ENCODE measurements around the gene TWSG1. TPM values are rescaled to one million over a fixed set of nuclear protein-coding genes. Genes with fewer than 3 reads are reported as not detected.
A peak's percentile ranks its signal among the peaks of the same experiment; 100 is the strongest.
"Not testable (repeated sequence)": the region's sequence is repeated elsewhere in the genome, so short reads cannot be mapped to it uniquely, and the experiment has no call there.

Gene TWSG1
- polyA plus RNA-seq, 1 donor = 32.6 TPM

GRCh38 chr18:9335697-9336045, 1.1 kb downstream of the TWSG1 start:
- DNase-seq = no peak

- DNase-seq = no peak
These were observed 2.3 kb downstream of the TWSG1 start for GRCh38 chr18:9336827-9337226.

GRCh38 chr18:9337873-9338272, 3.3 kb downstream of the TWSG1 start:
- DNase-seq = no peak

GRCh38 chr18:9340472-9340871, 5.9 kb downstream of the TWSG1 start:
- no peak for DNase-seq

DNA sequence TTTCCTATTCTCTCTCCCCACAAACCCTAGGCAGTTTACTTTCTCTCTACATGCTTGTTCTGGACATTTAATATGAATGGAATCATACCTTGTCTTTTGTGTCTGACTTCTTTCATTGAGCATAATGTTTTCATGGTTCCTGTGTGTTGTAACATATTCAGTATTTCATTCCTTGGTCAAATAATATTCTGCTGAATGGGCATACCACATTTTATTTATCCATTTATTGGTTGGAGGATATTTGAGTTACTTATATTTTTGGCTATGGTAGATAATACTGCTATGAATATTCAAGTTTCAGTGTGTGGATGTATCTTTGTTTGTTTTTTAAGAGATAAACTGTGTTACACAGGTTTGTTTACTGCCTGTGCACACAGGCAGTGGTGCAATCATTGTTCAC, 9.0 kb downstream of the TWSG1 start:
- DNase-seq = no peak

DNA sequence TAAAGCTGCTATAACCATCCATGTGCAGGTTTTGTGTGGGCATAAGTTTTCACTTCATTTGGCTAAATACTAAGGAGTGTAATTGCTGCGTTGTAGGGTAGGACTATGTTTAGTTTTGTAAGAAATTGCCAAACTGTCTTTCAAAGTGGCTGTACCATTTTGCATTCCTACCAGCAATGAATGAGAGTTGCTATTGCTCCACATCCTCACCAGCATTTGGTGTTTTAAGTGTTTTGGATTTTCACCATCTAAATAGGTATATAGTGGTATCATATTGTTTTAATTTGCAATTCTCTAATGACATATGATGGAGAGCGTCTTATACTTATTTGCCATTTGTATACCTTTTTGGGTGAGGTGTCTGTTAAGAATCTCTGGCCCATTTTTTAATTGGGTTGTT, 12.2 kb downstream of the TWSG1 start:
- no peak for DNase-seq

DNA sequence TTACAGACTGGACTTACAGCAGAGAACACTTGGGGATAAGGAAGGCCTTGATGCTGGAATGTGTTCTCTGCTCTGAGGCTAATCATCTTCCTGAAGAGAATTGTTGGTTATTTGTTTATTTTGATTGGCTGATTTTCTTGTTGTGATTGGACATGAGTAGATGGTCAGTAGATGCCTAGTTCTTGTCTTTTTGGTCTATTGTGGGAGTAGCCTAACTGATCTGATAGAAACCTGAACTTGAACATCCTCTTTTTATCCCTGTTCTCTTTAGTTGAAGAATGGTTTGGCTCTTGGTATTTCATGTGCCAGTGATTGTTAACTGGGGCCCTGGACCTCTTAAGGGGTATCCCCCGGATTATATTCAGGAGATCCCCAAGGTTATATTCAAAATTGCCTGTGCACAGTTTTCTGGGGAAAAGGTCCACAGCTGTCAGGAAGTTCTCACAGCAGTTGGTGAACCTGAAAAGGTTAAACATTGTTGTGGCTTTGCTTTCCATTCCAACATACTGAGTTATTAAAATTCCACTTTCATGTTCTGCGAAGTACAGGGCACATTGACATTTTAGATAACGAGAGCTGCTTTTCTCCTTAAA, 13.6 kb downstream of the TWSG1 start:
- DNase-seq = no peak

DNA sequence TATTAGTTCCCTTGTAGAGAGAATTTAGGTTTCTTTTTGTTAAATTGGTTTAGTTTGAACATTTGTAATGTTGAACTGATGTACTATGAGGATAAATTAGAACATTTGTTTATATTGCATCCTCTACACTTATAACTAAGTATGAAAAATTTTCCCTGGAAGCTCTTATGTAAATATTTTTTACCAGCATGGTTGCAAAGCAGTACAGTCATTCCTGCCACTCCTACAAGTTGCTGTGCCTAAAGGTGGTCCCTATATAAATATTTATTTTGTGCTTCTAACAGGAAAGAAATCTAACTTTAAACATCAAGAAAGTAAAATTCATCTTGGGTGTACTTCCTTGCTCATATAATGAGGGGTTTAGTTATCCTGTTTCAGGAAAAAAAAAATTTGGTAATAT, 14.2 kb downstream of the TWSG1 start:
- no peak for DNase-seq

DNA sequence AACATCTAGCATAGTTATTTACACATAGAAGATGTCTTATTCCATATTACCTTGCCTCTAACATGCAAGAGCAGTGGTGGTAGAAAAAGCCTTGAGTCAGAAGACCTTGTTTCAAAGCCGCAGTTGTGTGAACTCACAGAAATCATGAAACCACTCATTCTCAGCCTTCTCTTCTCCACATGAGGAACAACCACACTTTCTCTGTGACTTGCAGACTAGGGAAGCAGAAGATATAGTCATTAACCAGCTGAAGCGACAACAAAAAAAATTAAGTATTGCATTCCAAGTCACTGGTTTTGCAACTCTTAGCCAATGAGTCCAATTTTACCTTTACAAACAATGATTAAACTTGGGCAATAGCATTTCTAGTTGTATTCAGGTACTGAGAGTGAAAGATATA, 19.0 kb downstream of the TWSG1 start:
- no peak for DNase-seq

- no peak for DNase-seq
These were observed 19.7 kb downstream of the TWSG1 start for GRCh38 chr18:9354256-9354655.

- DNase-seq = no peak
These were observed 22.4 kb downstream of the TWSG1 start for GRCh38 chr18:9356976-9357375.

GRCh38 chr18:9359796-9360195, 25.2 kb downstream of the TWSG1 start:
- DNase-seq = no peak

- no peak for DNase-seq
These were observed 26.6 kb downstream of the TWSG1 start for GRCh38 chr18:9361191-9361590.

DNA sequence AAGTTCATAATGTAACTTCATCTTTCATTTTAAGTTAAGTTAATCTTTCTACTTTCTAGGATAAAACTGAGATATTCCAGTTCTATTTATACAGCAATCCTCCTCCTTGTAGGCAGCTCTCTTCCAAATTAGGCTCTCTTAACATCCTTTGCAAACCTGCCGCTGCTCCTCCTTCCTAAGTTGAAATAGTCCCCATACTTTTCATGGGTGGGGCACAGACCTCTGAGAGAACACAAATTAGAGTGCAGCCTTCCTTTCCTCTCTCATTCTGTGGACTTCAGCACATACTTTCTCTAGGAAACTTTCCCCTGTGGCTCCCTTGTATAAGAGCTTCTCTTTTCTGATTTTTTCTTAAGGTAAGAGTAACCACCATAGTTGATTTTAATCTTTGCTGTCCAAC, 28.3 kb downstream of the TWSG1 start:
- DNase-seq = no peak

- no peak for DNase-seq
These were observed 29.7 kb downstream of the TWSG1 start for GRCh38 chr18:9364242-9364641.

GRCh38 chr18:9365406-9365805, 30.8 kb downstream of the TWSG1 start:
- no peak for DNase-seq

DNA sequence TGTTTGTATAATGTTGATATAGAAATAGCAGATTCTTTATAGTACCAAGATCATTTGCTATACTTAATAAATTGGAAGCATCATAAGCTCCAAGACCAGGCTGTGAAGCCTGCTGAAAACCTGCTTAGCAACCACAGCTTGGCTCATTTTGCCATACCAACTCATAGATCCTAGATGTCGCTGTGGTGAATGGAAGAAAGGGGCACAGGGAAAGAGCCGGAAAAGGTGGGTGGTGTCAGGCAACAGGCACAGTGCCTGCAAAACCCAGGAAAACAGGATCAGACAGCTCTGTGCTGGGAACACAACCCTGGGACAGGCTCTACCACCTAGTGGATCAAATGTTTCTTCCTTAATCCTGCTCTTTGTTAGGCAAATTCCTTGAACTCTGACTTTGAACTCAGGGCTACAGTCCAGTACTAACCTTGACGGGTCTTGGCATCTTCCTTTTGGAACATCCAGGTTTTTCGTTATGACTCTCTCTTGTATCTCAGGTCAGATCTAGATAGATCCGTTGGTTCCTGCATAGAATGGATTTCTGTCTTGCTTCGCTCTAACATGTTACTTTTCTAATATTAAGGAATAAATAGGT, 31.6 kb downstream of the TWSG1 start:
- peak; percentile 50 for DNase-seq

DNA sequence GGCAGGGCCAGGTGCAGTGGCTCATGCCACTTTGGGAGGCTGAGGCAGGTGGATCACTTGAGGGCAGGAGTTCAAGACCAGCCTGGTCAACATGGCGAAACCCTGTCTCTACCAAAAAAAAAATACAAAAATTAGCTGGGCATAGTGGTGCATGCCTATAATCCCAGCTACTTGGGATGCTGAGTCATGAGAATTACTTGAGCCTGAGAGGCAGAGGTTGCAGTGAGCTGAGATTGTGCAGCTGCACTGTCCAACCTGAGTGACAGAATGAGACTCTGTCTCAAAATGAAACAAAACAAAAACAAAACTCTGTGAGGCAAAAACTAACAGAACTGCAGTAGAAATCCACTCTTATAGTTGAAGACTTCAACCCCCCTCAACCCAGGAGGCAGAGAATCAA, 38.7 kb downstream of the TWSG1 start:
- DNase-seq = not testable (repeated sequence)

GRCh38 chr18:9379118-9379517, 44.5 kb downstream of the TWSG1 start:
- no peak for DNase-seq

GRCh38 chr18:9380101-9380500, 45.5 kb downstream of the TWSG1 start:
- DNase-seq = no peak

DNA sequence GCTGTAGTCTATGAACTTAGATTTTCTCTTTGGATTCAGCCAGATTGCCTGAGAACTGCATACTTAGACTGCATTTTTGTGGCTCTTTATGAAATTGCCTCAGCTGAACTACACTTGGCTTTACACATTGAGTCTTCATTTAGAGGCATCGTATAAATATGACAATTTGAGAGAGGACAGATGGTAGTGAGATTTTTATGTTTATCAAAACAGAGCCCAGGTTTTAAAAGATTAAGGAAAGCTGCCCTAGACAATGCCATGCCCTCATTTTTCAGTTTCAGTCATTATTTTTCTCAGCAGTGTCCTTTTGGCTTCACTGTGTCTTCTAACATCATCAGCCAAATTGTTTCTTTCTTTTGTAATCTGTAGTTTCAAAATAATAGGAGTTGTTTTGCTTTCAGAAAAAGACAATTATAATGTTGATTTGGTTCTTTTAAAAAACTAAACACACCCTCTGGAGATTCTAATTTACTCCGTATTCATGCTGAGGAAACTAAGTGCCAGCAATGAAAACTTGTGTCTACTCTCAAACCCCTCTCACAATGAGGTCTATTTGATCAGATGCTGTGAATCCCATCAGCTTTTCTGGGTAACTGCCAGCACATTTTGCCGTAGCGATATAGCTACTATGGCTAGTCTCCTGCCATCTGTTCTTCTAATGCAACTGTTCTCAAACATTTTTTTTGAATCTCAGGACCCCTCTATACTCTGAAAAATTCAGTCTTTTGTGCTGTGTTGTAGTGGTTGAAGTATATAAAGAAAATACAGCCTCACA, 46.2 kb downstream of the TWSG1 start:
- DNase-seq = peak; percentile 71

DNA sequence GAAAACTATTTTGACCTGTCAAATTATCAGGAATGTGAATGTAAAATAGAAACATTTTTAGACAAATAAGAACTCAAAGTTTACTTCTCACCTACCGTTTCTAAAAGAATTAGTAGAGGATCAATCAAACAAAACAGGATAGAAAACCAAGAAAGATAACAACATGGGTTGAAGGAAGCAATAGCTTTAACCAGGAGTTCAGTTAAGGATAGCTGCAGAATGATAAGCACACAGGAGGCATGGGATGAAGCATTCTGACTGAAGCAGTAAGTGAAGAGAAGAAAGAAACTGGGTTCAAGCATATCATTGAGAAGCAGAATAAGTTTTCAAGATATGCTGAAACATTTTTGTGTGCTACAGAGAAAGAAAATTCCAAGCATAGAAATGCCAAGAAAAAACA, 52.3 kb downstream of the TWSG1 start:
- DNase-seq = no peak

DNA sequence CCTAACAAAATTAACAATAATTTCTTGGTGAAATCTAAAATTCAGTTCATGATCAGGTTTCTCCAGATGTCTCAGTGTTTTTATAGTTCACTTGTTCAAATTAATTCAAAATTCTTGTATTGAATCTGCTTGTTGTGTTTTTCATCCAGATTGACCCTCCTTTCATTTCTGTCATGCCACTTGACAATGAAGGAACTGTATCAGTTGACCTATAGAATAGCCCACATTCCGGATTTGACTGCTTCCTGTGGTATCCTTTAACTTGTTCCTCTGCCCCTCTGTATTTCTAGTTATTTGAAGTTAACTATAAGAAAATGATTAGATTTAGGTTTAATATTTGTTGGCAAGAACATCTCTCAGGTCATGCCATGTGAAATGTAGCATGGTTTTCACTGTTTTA, 53.3 kb downstream of the TWSG1 start:
- DNase-seq = no peak

DNA sequence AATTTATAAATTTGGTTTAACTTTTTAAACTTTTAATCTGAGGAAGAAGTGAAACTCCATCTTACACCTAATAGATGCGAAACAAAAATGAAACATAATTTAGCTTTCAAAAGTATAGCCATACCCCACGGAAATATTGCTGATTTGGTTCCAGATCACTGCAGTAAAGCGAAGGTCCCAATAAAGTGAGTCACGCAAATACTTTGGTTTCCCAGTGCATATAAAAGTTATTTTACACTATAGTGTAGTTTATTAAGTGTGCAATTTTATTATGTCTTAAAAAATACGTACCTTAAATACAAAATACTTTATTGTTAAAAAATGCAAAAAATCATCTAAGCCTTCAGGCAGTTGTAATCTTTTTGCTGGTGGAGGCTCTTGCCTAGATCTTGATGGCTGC, 55.1 kb downstream of the TWSG1 start:
- DNase-seq = no peak

Measured in hindlimb muscle (tissue), 1 donor.